HG03575 (cell line): ENCODE results near the gene BCL2L1.

Source experiments
- ATAC-seq: cut with Tn5 transposase; IDR thresholded peaks from one replicate; pipeline ENCODE4 v1.9.1; 2021; ENCODE audit not compliant: unreplicated experiment, insufficient number of reproducible peaks, low FRiP score; ENCODE audit errors: extremely low read depth

Gene BCL2L1

DNA sequence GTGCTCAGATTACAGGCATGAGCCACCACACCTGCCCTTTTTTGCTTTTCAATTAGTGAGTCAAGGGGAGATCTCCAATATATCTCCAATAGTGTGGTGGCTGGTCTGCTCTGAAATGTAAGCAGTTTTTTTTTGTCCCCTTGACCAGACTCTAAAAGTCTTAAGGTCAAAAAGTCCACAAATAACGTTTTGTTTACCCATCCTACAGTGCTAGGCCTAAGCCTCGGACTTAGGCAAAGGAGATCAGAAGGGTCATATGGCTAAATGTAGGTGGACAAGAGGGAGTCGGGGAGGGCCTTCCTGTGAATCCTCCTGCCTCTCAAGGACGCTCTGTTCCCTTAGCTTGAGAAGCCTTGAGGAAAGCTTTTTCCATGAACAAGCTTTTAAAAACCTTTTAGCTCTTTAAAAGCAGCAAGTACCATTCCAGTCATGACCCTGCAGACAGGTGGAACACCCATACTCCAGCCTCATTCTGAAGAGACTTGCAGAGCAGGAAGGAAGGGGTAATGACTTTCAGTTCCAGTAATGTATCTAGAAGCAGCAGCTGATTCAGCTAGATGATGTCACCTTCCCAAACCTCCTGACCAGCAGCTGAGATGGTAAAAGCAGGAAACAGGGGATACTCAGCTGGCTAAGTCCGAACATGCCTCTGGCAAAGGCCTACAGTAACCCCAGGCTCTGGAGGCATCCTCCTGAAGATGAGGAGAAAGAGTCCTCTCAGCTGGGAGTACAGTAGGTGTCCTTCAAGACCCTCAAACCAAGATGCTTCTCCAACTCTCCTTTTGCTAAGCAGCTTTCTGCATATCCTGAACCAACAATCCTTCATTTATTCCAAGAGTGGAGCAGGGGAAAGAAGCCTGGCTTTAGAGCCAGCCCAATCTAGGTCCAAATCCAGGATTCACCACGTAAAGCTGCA is 23.6 kb downstream of the BCL2L1 start:
- no peak for ATAC-seq

GRCh38 chr20:31698243-31698802 is 24.3 kb downstream of the BCL2L1 start:
- no peak for ATAC-seq

DNA sequence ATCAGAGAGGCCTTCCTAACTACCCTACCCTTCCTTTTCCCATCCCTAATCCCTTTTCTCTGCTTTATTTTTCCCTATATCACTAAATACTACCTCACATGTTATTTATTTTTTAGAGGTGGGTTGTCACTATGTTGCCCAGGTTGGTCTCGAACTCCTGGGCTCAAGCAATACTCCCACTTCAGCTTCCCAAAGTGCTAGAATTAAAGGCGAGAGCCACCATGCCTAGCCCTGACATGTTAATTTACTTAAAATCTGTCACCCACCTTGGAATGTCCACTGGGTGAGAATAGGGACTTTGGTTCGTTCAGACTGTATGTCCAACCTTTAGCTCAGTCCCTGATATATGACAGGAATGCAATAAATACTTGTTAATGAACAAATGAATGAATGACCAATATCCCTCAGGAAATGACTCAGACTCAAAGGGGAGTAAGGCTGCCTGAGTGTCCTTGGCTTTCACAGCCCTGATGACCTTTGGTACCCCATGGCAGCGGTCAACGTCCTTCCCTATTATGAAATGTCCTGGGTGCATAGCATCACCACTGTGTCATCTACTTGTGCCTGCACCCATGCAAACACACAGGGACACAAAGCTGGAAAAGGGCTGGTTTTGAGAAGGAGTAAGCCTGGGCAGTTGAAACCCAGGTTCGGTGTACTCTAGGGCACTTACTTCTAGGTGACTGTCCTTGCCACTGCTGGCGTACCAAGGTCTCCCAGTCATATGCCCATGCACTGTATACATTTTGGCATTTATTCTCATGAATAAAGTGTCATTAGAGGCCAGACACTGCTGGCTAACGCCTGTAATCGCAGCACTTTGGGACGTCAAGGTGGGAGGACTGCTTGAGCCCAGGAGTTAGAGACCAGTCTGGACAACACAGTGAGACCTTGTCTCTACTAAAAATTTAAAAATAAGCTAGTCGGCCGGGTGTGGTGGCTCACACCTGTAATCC is 26.5 kb downstream of the BCL2L1 start:
- no peak for ATAC-seq

DNA sequence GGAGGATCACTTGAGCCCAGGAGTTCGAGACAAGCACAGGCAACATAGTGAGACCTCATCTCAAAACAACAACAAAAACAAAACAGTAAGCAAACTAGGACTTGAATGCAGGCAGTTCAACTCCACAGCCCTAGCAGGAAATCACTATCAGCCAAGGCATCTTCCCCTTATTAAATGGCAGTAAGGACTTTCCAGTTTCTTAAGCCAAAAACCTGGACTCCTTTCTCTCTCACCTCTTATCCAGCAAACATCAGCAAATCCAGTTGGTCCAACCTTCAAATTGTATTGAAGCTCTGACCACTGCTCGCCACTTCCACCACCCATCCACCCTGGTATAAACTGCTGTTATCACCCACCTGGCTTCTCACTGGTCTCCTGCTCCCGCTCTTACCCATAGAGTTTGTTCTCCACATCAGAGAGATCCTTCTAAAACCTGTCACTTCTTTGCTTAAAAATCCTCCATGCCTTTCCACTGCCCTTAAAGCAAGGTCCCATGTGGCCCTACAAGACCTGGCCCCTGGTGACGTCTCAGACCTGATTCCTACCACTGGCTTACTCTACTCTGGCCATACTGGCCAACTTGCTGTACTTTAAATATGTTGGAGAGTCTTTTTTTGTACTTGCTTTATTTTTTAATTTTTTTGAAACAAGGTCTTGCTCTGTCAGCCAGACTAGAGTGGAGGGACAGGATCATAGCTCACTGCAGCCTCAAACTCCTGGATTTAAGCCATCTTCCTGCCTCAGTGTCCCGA is 27.6 kb downstream of the BCL2L1 start:
- no peak for ATAC-seq

DNA sequence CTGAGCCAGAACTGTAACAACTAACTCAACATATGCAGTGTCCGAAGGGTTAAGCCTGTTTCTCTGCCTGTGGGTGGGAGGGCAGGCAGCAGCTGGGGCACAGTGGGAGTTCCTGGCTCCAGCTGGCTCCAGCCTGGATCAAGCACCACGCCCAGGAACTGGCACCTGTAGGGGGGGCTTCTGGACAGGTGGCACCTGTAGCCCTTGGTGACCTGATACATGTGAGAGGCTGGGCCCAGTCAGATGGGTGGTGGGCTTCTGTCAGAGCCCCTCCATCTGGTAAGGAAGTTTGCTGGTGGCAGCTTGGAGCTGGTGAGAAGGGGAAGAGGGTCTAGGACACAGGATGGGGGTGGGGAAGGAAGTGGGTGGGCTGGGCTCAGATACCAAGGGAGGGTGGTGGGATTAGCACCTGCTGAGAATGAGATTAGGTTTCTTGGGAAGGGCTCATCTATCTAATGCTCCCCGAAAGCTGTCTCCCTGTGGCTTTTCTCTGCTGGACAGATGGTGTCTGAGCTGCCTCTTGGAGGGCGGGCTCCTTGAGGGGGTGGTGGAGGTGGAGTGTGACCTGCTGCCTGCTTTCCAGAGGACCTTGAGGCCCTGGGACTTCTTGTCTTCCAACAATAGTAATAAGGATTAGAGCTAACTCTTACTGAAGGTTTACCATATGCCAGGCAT is 28.5 kb downstream of the BCL2L1 start:
- no peak for ATAC-seq

DNA sequence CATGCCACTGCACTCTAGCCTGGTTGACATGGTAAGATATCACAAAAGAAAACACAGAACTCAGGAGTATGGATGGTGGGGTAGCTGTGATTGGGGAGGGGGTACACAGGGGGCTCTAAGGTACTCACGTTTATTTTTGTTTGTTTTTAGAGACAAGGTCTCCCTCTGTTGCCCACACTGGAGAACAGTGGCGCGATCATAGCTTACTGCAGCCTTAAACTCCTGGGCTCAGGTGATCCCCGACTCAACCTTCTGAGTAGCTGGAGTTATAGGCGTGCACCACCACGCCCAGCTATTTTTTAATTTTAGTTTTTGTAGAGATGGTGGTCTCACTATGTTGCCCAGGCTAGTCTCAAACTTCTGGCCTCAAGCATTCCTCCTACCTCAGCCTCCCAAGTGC is 29.3 kb downstream of the BCL2L1 start:
- no peak for ATAC-seq

DNA sequence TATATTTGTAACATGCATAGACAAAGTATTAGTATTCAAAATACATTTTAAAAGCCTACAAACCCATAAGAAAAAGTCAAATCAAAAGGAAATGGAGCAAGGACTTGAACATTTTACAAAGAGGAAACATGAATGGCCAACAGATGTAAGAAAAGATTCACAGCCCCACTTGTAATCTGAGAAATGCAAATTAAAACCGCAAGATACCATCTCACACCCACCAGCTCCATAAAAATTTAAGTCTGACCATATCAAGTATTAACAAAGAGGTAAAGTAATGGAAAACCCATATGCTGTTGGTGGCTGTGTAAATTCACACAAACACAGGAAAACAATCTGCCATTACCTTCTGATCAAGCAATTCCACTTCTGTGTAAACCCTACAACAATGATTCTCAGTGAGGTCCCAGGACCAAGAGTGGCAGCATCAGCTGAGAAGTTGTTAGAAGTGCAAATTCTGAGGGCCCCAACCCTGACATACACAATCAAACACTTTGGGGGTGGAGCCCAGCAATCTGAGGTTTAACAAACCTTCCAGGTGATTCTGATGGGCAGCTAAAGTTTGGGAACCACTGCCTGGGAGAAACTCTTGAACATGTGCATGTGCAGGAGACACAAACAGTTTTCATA is 30.9 kb downstream of the BCL2L1 start:
- no peak for ATAC-seq

DNA sequence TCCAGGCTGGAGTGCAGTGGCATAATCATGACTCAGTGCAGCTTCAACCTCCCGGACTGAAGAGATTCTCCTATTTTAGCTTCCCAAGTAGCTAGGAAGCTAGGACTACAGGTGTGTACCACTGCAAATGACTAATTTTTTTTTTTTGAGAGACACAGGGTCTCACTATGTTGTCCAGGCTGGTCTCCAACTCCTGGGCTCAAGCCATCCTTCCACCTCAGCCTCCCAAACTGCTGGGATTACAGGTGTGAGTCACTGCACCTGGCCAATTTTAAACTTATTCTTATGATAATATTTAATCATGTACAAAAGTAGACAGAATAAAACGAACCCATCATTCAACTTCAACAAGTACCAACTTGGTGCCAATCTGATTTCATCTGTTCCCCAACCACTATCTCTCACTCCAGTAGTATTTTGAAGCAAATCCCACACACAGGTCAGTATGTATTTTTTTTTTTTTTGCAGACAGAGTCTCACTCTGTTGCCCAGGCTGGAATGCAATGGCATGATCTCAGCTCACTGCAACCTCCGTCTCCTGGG is 32.5 kb downstream of the BCL2L1 start:
- no peak for ATAC-seq

GRCh38 chr20:31689141-31689540 is 33.5 kb downstream of the BCL2L1 start:
- no peak for ATAC-seq

DNA sequence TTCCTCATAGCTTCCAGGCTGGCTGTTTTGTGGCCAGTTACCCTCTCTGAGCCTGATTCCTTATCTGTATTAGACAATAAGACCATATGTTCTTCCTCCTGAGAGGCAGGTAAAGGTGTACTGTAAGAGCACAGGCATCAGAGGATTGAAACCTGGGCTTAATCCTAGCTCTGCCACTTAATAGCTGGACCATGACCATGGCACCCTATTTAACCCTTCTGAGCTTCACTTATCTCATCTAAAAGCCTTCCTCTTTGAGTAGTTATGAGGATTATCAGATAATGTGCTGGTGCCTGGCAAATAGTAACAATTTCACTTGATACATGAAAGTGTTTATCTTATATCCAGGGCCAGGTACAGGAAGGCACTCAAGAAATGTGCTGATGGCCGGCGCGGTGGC is 34.9 kb downstream of the BCL2L1 start:
- ATAC-seq = no peak

DNA sequence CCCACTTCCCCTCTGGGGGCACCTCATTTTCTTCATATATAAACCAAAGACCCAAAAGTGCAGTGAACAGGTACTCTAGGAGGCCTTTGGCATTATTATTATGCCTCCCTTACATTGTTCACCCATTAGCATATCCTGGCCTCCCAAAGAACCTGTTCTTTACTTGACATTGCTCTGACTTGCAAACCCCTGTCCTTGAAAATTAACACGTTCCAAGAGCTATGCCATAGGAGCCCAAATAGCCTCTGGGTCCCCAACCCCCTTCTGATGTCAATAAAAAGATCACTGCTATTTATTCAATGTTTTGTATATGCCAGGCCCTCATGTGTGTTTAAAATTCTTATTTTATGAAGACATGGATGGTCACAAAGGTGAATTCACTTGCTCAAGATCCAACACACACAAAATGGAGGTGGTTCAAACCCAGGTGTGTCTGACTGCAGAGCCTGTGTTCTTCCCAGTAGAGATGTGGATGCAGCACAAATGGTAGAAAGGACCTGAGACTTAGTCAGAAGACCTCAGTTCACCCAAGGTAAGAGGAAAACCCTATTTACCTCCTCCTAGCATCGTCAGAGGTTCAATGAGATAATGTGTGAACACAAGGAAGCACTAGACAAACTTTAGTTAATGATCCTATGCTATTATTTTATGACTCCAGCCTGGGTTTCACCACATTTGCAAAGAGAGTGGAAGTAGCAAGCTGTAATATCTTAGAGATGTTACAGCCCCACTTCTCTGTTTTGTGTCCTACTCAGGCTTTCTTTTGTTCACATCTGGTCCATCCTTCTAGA is 36.6 kb downstream of the BCL2L1 start:
- no peak for ATAC-seq

DNA sequence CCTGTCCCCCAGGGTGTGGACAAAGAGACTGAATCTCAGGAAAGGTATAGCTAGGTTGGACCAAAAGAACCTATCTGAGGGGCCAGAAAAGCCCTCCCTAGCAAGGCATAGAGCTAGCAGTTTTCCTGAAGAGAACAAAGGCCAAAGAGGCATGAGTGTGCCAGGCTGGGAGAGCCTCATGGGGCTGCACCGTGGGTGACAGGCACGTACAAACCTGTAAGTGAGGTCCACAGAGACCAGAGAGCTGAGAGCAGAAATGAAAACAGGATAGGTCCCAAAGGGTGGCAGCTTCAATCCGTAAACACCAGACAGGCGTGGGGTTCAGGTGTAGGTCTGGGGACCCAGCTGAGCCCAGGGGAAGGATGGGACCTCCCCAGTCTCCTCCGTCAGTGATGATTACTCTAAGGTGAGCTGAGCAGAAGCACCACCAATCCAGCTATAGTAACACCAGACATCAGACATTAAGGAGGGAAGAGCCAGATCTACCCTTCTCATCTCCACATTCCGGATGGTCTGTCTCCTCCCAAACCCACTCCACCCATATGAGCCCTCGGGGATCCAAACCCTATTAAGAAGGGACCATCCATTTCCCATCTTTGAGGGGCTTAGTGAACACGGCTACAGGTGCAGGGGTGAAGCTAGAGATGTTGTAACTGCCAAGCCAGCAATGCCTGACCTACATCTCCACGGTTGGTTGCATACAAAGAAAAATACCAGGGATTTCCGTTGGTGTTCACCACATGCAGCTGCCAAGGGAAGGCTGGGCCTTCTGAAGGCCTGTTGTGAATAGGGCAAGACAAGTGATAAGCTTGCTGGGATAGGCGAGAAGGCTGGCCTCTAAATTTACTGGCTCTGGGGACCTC is 38.3 kb downstream of the BCL2L1 start:
- ATAC-seq = no peak

- no peak for ATAC-seq
Measured at GRCh38 chr20:31682927-31683326, 39.7 kb downstream of the BCL2L1 start.

GRCh38 chr20:31682352-31682751 is 40.3 kb downstream of the BCL2L1 start:
- ATAC-seq = no peak

DNA sequence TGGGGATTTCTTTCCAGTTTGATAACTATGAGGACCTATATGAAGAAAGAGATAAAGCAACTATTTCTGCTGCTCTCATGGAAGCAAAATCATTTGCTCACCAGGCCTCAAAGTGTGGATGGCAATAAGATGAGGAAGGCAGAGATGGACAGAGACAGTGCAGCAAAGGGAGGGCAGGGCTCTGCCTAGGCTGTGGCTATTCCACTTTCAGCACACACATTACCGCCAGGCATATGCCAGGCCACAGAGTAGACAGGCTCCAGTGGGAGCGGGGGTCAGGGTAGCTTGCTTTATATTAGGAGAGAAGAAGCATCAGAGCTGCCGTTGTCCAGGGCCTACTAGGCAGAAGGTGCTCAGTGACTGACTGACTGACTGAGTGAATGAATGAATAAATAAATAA is 40.9 kb downstream of the BCL2L1 start:
- ATAC-seq = no peak

- no peak for ATAC-seq
Measured at GRCh38 chr20:31681128-31681727, 41.4 kb downstream of the BCL2L1 start.
